IPS-11a (cell line): ENCODE data around the gene SSR2.
"Not testable (repeated sequence)": the region's sequence is repeated elsewhere in the genome, so short reads cannot be mapped to it uniquely, and the experiment has no call there.

Source experiments
- H3K4me3 ChIP-seq: one replicate; pipeline ENCODE4 v1.5.1; 2013; ENCODE audit warnings: low read depth, low read length, control low read depth

Gene SSR2

GRCh38 chr1:155996166-155996565 lies 24.6 kb downstream of the SSR2 start:
- no peak overlapping the region for H3K4me3 ChIP-seq

GRCh38 chr1:155993595-155993994 lies 27.2 kb downstream of the SSR2 start:
- no peak overlapping the region for H3K4me3 ChIP-seq

DNA sequence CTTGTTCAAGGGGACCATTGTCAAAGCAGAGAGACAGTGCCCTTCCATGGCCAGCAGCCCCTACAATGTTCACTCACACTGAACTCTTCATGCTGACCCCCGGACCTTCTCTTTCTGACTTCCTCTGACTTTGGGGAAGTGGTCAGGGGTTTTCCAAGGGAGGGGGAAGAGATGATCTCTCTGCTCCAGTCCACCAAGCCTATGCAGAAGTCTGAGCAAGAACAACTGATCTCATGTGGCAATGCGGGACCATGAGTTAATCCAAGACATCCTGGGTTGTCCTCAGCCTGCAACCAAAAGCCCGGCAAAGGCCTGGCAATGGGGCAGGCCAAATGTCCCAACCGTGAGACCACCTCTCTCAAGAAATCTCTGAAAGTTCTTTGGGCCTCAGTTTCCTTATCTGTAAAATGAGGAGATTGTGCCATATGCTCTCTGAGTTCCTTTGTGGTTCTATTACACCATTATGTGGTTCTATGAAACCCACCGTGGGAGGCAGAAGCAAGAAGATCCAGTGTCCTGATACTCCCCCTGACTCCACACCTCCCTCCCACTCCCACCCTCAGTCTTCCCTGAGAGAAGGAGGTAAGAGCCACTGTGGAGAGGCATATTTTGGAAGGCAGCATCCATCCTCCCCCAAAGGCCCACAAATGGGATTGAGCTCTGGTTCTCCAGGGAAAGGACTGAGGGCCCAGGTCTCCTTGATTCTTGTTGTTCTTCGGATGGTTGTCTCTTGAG lies 30.6 kb downstream of the SSR2 start:
- no peak overlapping the region for H3K4me3 ChIP-seq

GRCh38 chr1:155989242-155990004 lies 31.3 kb downstream of the SSR2 start:
- H3K4me3 ChIP-seq = no peak overlapping the region

GRCh38 chr1:155984903-155985645 lies 35.7 kb downstream of the SSR2 start:
- not testable (repeated sequence) for H3K4me3 ChIP-seq

DNA sequence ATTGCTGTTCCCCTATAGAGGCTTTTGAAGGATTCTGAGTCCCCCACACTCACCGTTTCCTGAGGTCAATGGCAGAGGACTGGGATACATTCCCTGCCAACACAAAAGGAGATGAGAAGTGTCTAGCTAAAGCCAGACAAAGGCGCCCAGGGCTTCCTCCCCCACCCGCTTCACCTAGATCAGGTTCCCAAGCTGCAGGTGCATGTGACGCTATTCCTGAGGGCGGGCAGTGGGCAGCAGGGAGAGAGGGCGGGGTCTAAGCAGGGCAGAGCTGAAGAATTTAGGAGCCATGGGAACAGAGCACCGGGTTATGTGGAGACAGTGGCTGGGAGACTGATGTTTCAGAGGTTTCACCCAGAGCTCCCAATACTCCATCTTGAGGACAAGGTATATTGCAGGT lies 36.4 kb downstream of the SSR2 start:
- no peak overlapping the region for H3K4me3 ChIP-seq

DNA sequence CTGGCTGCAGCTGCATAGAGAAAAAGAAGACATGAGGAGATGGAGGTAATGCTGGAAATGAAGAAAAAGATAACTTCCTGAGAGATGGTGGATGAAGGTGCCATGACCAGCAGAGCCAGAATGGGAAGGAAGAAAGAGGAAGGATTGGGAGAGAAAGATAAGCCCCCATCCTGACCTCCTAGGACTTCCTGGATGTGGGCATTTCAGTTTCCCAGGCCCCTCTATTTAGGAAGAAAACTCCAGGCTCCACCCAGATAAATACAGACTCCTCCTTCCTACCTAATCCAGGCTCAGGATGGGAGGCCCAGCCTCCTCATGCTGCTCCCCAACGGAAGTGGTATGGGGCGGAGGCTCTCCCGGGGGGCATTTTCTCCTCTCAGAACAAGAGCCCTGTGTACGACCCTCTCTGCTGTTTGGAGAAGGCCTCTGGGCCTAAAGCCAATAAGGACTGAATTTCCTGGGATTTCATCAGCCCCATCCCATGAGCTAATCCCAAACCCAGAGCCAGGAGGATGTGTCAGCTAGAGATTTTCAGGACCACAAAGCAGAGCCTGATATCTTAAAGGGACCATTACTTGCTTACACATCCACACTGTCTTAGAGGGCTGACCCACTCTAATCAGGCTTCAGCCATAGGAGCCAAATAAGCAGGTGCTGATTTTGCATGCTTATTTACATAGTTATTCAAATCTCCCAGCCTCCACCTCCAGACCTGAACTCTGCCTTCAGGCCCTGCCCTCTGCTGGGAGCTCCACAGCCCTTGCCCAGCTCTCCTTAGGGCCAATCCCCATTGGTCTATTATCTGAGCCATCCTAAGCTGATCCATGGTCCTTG lies 37.3 kb downstream of the SSR2 start:
- no peak overlapping the region for H3K4me3 ChIP-seq

DNA sequence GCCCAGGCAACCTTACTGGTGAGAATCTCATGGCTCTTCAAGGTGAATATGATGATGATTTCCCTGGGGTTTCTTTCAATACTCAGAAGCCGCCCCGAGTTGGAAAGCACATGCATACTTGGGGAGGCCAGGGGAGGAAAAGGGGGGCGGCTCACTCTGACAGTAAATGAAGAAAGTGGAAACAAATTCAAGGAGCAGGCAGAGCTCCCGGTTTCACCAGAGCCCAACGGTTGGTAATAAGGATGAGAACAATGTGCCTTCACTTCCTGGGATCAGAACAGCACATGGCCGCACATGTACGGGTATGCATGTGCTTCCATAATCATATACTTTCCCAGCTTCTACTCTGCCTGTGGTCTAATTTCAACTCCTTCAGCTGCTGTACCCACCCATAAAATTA lies 38.6 kb downstream of the SSR2 start:
- no peak overlapping the region for H3K4me3 ChIP-seq

DNA sequence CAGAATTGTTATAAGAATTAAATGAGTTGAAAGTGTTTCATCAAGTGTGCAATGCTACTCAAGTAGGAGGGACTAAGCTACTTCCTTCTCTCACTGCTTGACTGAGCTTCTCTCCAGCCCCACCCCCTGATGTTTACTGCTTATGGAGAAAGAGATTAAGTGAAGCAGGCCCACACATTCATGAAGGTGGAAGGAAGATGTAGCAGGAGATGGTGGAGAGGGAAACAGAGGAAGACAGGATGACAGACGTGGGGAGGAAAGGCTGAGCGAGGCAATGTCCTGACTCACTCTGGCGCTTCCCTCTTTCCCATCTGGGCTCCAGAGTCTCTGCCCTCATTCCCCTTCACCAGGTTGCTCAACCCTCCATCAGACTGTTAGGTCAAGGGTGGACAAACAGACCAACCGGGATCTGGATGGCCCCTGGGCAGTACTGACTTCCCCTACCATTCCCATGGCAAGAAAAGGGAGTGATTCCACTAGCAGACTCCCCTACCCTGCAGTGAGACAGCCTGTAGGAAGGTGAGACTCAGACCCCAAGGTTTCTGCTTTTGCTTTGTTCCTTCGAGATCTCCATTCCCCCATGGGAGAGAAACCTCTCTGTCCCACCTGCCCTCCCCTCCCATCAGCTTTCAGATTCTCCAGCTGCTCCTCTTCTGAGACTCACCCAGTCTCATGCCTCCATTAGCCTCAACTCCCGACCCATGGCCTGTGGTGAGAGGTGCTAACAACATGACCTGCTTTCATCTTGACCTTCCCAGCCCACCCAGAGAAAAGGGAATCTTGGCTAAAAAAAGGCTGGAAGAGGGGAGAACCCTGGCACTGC lies 39.3 kb downstream of the SSR2 start:
- no peak overlapping the region for H3K4me3 ChIP-seq

GRCh38 chr1:155979597-155980343 lies 41.0 kb downstream of the SSR2 start:
- H3K4me3 ChIP-seq = peak overlapping the region; percentile 86

- peak overlapping the region; percentile 86 for H3K4me3 ChIP-seq
Measured at GRCh38 chr1:155978973-155979429, 41.8 kb downstream of the SSR2 start.

GRCh38 chr1:155978325-155978972 lies 42.3 kb downstream of the SSR2 start, which contains the start of gene ARHGEF2:
Gene ARHGEF2 (minus strand): TSS chr1:155978547. CDS start chr1:155978427, 120 bp downstream.
- H3K4me3 ChIP-seq = peak within 1 kb of the TSS; percentile 86

GRCh38 chr1:155977690-155978324 lies 42.9 kb downstream of the SSR2 start:
- H3K4me3 ChIP-seq = peak overlapping the region; percentile 86

DNA sequence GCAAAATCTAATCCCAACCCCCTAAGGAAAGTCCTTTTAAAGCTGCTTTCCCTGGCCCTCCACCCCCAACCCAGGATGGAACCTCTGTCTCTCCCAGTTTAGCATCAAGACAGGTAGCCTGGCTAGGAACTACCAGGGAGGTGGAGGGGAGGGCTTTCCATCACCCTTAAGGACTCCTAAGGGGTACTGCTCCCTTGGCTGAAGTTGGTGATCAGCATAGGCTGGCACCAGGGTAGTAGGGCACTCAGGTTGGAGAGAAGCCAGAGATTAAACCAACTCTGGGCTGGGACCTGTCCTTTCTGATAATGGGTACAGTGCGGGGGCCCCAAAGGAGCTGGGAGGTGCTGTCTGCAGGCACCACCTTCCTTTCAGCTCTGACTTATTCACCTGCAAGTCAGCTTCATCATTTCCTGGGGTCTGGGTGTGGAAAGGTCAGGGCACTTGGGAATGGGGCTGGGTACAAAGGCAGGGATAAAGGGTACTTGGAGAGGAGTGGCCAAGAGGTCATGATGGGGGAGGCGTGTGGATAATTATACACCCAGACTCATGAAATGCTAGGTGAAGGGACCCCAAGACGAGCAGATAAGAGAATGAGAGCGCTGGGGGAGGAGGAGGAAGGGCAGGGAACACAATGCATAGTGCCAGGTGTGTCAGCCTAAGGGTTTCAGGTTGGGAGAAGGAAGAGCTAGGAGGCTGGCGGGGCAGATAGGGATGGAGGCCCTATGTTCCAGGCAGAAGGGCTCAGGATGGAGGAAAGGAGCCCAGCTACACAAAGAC lies 43.6 kb downstream of the SSR2 start:
- peak overlapping the region; percentile 86 for H3K4me3 ChIP-seq

DNA sequence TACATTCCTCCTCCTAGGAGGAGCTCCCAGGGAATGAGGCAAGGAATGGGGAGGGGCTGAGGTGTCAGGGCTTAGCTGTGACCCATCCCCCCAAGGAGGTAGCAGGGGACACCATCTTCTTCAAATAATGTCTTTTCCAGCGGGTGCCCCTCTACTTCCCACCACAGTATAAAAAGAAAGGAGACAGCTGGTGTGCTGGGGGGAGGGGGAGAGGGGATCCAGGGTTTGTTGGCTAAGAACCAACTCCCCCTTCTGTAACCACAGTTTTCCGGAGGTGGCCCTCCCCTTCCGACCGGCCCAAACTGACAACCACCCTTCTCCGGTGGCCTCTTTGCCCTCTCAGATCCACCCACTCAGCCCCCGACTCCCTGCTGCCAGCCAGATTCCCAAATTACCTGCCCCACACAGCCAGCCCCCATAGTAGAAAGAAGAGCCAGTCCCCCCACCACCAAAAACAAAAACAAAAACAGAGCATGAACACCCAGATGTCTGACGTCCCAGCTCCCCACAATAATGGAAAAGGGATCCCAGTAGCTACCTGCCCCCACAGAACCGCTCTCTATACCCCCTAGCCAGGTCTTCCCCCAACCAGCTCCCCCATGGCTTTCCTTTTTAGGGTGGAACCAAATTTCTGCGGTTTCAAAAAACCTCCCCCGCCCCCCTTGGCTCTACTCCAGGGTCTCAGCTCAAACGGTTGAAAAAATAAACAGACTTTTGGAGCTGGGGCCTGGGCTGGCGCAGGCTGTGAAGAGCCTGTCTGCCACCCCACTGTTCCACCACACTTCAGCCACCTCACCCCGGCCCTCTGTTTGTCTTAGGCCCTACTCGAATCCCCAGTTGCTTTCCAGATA lies 44.5 kb downstream of the SSR2 start:
- H3K4me3 ChIP-seq = peak overlapping the region; percentile 86

DNA sequence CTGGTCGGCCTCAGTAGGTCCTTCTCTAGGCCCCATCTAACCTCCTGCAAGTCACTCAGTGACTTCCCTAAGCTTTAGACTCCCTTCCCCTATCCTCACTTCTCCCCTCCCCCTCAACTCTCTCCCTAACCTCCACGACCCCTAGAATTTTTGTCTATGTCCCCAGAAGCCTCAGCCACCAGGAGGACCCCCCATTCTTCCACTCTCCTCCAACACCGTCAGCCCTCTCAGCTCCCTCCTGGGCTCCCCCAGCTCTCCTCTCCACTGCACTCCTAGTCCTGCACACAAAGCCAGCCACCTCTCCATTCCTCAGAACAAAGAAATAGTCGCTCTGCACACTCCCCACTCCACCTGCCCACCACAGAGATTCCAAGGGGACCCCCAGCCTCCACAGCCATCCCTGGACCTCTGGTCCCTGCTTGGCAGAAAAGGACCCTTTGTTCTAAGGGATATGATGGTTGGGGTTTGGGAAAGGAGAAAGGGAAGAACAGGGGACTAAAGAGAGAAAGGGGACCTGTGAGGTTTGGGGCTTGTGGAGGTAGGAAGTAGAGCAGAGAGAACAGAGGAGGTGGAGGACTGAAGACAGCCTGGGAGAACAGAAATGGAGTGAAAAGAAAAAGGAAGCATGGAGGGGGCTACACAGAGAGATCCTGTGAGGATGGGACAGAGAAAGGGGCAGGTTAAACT lies 45.2 kb downstream of the SSR2 start:
- peak overlapping the region; percentile 86 for H3K4me3 ChIP-seq
